Right kidney (tissue), 1 donor: ENCODE results near the gene TNFSF18.

ENCODE experiments used
- DNase-seq: peaks from one replicate; pipeline ENCODE4 v3.0.0-alpha.2; 2016

Gene TNFSF18

DNA sequence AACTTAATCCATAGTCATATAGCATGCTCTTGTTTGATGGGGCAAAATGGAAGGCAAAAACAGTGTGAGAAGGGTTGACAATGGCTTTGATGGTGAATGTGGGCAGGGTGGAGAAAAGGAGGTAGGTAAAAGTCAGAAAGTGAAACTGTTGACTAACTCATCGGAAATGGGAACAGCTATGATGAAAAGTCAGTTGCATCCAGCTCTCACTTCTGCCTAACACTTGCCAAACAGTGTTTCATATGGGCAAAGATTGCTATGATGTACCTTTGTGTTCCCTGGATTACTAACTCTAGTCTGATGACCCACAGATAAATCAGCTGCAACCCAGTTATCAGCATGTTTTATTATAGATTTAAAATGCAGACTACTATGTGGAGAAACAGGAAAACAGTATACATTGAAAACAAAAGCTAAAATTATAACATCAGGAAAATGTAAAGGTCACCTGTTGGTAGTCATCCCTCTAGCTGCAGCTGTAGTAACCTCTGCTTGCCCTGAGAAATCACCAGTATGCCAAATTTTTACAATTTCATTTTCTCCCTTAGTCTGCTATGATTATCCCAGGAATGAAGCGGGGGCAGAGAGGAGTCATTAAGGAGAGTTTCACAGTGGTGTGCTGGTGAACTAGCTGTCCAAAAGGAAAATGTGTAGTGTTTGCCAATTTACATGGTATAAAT lies 11.7 kb downstream of the TNFSF18 start:
- DNase-seq, result no peak

DNA sequence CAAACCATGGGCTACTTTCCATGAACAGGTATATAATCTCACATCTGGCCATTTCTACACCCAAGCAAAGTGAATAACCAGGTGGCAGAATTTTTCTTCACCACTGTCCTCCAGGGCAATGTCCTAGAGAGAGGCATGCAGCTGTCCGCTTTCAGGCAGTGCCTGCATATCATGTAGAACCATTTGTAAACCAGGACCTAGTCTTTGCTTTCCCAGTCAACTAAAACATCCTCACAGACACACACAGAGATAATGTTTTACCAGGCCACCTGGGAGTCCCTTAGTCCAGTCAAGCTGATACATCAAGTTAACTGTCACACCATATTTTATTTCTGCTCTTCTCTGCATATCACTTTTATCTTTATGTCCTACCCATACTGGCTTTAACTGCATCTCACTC lies 26.2 kb downstream of the TNFSF18 start:
- DNase-seq, result no peak

DNA sequence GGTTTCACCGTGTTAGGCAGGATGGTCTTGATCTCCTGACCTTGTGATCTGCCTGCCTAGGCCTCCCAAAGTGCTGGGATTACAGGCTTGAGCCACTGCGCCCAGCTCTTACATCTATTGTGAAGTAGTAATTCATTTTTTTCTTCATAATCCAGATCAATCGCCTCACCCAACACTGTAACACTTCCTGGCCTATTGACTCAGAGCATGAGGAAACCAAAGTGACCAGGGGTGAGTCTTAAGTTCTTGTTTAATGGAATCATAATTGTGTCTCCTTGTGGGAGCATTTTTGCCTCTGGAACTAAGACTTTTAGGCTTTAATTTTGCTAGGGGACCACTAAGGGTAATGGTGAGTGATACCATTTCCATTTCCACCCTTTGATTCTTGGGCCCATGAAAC lies 27.4 kb downstream of the TNFSF18 start:
- DNase-seq, result no peak

DNA sequence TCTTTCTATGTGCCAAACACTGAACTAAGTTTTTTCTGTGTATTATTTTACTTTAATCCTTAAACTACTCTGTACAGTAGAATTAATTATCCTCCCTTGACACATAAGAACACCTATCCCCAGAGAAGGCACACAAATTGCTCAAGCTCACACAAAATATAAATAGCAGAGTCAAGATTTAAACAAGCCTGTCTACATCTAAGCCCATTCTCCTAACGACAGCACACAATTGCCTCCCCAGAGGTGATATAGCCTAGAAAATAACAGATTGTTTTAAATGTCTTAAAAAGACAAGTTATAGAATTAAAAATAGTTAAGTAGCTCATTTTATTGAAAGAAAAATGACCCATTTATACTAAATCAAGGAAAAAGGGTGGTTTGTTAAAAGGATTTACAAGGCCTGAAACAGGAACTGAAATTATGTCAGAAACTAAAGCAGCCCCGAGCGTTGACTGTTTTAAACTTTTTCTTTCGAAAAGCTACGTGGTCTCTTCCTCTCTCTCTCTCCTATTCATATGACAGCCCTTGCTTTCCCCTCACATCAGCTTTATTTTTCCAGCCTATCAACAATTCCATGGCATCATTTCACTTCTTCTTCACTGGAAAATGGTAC lies 30.5 kb downstream of the TNFSF18 start:
- DNase-seq, result no peak

DNA sequence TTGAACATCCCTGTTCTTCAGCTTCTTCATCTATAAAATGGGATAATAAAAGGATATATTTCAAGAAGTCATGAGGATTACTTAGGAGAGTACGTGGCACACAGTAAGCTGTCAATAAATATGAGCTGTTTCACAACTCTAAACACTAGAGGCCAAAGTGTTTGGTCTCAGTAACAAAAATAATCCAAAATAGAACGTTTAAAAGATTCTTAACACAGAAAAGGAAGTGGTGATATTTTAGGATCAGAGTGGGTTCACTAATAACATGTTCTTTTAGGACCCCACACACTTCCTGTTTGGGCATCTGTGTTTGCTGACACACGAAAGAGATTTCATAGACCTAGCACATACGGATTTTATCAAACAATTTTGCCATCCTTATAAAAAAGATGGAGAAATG lies 32.9 kb downstream of the TNFSF18 start:
- no peak for DNase-seq

DNA sequence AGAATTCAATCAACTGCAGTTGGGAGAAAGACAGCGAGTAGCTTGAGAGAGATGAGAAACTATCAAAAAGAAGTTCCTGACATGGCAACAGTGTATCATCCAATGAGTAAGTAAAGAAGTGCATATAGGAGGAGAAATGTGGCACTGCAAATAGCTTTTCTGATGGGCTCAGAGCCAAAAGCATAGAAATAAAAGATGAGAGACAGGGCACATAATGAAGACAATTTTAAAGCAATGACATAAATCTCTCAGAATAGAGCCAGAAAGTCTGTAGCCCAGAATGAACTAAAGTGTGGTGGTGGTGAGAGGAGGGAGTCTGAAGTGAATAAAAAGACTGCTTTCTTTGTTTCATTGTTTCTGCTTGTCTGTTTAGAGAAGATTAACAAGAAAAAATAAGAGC lies 34.3 kb downstream of the TNFSF18 start:
- no peak for DNase-seq

DNA sequence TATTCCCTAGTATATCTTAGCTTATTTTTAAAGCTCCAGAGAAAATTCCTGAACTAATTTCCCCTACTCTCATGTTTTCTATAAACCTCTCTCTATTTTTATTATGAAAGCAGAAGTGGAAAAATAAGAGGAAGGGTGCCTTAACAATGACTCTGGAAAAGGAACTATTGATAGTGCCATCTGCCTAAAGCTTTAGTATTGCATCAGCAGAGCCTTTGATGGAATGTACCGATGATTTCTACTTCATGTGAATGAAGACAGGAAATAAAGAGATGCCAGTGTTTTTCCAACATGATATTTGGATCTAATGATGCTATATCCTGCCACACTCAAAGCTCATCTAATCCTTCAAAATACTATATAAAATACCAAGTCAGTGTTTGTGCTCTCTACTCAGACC lies 35.1 kb downstream of the TNFSF18 start:
- no peak for DNase-seq

DNA sequence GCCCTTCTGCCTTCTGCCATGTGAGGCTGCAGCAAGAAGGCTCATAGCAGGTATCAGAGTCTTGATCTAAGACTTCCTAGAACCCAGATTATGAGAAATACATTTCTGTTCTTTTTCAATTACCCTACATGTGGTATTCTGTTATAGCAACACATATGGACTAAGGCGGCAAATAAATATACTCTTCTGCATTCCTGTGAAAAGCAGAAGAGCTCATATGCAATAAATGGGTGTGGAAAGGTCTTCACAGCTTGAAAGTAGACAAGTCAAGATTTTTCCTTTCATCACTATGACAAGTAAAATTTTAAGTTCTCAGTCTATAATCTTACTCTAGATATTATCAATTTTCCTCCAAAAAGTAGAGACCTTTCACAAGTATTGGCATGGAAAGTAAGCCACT lies 36.6 kb downstream of the TNFSF18 start:
- no peak for DNase-seq

DNA sequence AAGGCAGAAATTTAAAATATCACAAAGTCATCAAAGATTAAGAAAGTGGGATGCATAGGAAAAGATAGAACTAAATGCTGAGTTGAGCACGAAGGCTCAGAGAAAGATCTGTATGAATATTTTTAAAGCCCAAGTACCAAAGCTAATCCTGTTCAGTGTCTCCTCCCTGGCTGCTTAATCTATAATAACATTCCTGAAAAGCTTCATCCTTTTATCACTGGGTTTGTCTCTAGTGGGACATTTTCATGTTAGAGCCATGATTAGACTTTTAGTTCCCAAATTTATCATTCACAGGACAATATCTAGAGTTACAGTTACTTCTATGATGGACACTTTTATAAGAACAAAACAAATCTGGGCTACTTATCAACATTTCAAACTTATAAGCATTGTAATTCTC lies 38.6 kb downstream of the TNFSF18 start:
- DNase-seq, result no peak

DNA sequence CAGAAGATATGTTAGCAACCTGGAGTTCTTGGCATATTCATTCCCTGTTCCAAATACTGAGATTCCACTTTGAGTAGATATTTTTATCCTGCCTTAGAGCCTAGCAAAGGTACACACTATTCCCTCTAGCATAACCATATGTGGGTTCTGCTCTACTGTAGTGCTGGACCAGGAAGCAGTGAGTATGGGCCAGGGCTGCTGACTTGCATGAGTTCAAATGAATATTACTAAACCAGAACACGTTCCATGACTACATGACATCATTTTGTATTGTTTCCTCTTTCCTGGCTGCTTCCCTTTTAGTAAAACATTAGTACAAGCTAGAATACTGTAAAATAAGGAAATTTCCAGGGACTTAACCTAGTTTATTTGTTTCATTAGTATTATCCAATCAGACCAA lies 41.1 kb downstream of the TNFSF18 start:
- DNase-seq, result no peak

DNA sequence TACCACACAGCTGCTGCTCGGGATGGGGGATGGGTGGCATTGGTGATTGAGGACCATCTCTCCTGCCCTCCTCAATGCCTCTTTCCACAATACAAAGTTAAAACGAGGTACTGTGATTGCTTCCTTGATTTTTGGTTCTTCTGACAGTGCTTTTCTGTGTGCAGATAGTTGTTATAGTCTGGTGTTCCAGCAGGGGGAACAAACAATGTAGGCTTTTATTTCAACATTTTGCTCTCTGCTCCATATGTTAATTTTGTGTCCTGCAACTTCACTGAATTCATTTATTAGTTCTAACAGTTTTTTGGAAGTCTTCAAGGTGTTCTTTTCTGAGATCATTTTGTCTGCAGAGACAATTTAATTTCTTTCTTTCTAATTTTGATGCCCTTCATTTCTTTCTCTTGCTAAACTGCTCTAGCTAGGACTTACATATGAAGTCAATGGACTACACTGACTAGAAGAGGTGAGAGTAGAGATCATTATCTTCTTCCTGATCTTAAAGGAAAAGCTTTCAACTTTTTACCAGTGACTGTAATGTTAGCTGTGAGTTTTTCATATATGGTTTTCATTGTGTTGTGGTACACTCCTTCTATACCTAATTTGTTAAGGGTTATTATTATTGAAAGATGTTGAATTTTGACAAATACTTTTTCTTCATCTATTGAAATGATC lies 45.4 kb downstream of the TNFSF18 start:
- DNase-seq, result no peak

DNA sequence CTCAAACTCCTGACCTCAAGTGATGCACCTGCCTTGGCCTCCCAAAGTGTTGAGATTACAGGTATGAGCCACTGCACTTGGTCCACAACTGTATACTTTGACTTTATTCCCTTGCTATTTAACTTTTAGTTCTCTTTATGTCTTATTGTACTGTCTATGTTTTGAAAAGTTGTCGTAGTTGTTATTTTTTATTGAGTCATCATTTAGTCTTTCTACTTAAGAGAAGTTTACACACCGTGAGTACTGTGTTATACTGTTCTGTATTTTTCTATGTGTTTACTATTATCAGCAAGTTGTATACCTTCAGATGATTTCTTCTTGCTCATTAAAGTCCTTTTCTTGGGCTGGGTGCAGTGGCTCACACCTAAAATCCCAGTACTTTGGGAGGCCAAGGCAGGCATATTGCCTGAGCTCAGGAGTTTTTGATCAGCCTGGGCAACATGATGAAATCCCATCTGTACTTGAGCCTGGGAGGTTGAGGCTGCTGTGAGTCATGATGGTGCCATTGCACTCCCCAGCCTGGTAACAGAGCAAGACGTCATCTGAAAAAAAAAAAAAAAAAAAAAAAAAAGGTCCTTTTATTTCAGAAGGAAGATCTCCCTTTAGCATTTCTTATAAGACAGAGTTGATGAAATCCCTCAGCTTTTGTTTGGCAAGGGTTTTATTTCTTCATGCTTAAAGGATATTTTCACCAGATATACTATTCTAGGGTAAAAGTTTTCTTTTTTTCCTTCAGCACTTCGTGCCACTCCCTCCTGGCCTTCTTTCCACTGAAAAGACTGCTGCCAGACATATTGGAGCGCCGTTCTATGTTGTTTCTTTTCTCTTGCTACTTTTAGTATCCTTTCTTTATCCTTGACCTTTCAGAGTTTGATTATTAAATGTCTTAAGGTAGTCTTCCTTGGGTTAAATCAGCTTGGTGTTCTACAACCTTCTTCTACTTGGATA lies 47.6 kb downstream of the TNFSF18 start:
- DNase-seq, result no peak

DNA sequence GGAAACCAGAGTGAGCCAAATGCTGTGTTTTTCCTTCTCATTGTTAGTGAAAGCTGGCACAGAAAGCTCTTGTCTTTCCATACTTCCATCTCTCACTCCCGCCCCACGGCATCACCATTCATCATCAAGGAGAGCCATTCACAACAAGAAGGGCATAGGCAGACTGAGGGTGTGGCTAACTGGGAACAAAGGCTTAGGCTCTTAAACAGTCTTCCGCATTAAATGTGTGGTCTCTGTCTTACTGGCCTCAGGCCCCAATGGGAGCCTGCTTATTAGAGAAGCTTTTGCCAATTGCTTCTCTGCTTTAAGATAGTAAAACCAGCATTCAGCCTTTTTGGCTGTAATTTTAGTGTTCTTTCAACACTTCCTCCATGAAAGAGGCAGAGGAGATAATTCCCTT lies 51.4 kb downstream of the TNFSF18 start:
- DNase-seq, result no peak

DNA sequence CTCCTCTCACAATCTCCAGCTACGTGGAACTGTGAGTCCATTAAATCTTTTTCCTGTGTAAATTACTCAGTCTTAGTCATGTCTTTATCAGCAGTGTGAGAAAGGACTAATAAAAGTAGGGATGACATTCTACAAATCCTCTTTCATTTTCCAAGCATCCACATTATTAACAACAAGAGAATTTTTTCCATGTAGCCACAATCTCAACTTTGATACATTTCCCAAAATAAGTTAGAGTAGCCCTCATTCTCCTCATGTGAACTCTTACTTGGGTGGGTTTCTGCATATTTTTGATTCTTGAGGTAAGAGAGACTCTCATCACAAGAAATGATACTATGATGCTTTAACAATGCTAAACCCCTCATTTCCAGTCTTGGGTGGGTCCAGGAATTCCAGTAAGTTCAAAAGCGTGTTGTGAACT lies 52.8 kb downstream of the TNFSF18 start:
- no peak for DNase-seq

DNA sequence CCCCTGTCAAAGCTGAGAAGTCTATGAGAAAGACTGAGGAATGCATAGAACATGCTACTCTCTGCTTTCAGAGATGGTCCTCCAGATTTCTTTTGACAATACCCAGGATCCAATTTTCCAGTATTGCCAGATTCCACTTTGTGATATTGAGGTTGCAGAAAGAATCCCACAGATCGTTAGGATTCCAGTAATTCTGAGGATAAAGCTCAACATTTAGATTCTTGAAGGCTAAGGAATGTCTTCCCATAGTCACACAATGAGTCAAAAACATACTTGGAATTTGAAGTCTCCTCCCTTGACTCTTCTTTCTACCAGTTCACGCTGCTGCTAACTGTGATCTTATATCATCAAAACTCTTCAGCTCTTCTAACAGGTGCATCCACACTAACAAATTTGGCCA lies 57.1 kb downstream of the TNFSF18 start:
- DNase-seq, result no peak

DNA sequence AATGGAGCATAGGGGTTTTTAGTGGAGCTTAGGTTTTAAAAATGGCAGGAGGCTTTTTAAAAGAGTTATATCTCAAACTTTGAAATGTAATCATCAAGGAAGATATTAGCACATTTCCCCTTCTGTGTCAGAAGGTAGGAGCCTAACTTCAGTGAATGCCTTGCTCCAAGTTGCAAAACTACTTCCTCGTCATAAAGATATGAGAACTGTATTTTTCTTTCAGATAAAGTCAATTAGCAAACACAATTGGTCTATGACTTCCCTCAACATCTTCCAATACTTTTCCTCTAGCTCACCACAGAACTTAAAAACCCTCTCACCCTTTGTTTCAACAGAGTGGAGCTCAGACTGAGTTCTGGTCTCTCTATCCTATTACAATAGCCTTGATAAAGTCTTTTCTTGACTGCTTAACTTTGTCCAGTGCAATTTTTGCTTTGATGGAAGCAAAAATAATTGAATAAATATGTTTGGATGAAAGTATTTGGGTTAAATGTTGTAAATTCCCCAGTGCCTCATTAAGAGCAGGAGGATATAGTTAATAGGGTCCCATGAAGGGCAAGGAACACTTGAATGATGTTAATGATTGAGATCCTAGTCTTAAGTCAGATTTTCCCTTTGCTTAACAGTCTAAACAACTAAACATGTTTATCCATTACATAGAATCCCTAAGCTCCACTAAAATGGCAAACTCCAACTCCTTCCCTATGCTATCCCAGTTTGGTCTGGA lies 58.9 kb downstream of the TNFSF18 start:
- DNase-seq, result no peak

DNA sequence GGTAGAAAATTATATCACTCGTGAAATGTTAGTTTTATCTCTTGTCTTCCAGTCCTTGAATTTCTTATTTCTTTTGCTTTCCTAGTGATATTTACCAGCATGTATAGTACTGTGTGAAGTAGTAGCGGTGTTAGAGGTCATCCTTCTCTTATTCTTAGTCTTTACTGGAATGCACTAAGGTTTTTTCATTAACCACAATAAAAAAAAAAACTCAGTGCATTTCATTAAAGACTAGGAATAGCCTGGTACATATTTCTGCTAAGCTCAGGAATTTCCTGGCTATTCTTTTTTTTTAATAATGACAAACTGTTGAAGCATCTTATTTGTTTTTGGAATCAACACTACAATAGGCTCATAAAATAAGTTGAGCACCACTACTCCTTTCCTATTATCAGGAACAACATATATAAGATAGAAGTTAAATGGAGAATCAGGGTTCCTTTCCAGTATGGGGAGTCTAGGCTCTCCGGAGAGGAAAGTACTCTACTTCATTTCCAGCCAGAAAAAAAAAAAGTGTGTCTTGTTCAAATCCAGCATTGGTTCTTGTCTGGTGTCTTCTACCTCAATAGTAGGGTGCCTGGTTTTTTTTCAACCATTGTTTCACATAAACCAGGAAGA lies 60.0 kb downstream of the TNFSF18 start:
- no peak for DNase-seq
